Body of pancreas (tissue), 4 donors: ENCODE data around the gene IL1RAPL1. TPM values are rescaled to one million over a fixed set of nuclear protein-coding genes. Genes with fewer than 3 reads are reported as not detected.

Source experiments
- ATAC-seq: fragments of 150-250 bp; one replicate; pipeline ENCODE4 v1.9.1; 2016
- DNase-seq, 4 donors: peaks; one replicate each; pipeline ENCODE4 v3.0.0-alpha.2; 2019
- H3K27ac ChIP-seq, 4 donors: fragments of 200-600 bp; sonication (generic); 1 replicate in 3 of 4; 2 replicates in 1 of 4; pipeline versions ENCODE4 v1.5.1 to v1.6.1; 2016 to 2019; ENCODE audit warnings: mild to moderate bottlenecking in 1 of 4, mixed read lengths in 1 of 4, moderate library complexity in 1 of 4
- H3K27me3 ChIP-seq, 2 donors: fragments of 200-600 bp; sonication (generic); one replicate each; pipeline ENCODE4 v1.6.0; 2016; ENCODE audit warnings: mild to moderate bottlenecking in 1 of 2
- H3K36me3 ChIP-seq, 2 donors: fragments of 200-600 bp; sonication (generic); replicated peaks in 1 of 2; 2 replicates each; pipeline ENCODE4 v1.5.1; 2016; ENCODE audit warnings: low read depth in 2 of 2; ENCODE audit not compliant: insufficient read depth in 1 of 2
- H3K4me1 ChIP-seq: fragments of 200-600 bp; sonication (generic); one replicate; pipeline ENCODE4 v1.6.0; 2016
- H3K4me3 ChIP-seq, 2 donors: fragments of 200-600 bp; sonication (generic); 1 replicate in 1 of 2; 2 replicates in 1 of 2; pipeline ENCODE4 v1.5.1; 2016 to 2019
- H3K9me3 ChIP-seq, 3 donors: fragments of 200-600 bp; sonication (generic); 1 replicate in 2 of 3; 2 replicates in 1 of 3; pipeline ENCODE4 v1.5.1; 2016
- CTCF ChIP-seq, 7 experiments: fragments of 450-650 bp in 4 of 7; fragments of 200-600 bp in 3 of 7; sonication (generic) in 3 of 7; IDR thresholded peaks; one replicate each; pipeline ENCODE4 v1.5.1; 2016 to 2019; ENCODE audit warnings: antibody characterized with exemption in 7 of 7
- POLR2A ChIP-seq, 3 donors: fragments of 450-650 bp; IDR thresholded peaks; one replicate each; pipeline ENCODE4 v1.6.1; 2016; ENCODE audit warnings: antibody characterized with exemption in 3 of 3, mild to moderate bottlenecking in 2 of 3
- WGBS, 2 donors: methylation state at CpG; one replicate each; pipeline ENCODE4 v1.1.5; 2017; 5-methylcytosine and 5-hydroxymethylcytosine counted together
- intact Hi-C: fragments of 100-400 bp; cut with DNase I; formaldehyde crosslinking; loops from one replicate; pipeline ENCODE4 v1.15.1; 2023
- total RNA-seq, 2 donors: library from RNA; depleted of rRNA; stranded (reverse); fragments of >200 nt; gene quantifications; one replicate each; pipeline ENCODE4 v1.1.0, GENCODE V29; 2016

IL1RAPL1 gene
- total RNA-seq, 2 donors from 2014 or later, result 0.26 TPM; not detected in 1

GRCh38 chrX:29852767-29853166 lies 1265.5 kb downstream of the IL1RAPL1 start:
- Histone ChIP-seq H3K36me3 (no peaks in the 10 kb centered on the region), H3K27me3 (no peaks in the 10 kb centered on the region), H3K4me1 (no peaks in the 10 kb centered on the region), H3K27ac (no peak overlapping the region), H3K9me3 (no peaks in the 10 kb centered on the region), H3K4me3 (no peak overlapping the region)
- ATAC-seq, result no peak
- DNase-seq, result no peak
- intact Hi-C loops, result no loop called here
- no peak for TF ChIP-seq CTCF (IDR thresholded peaks at IDR 0.05)
- TF ChIP-seq POLR2A (IDR thresholded peaks at IDR 0.05), result no peak

- TF ChIP-seq CTCF (IDR thresholded peaks at IDR 0.05) (no peak), POLR2A (IDR thresholded peaks at IDR 0.05) (no peak)
- H3K36me3 ChIP-seq, result no peaks in the 10 kb centered on the region
- no peaks in the 10 kb centered on the region for H3K27me3 ChIP-seq
- H3K4me1 ChIP-seq, result no peaks in the 10 kb centered on the region
- intact Hi-C loops, result no loop called here
- H3K4me3 ChIP-seq, result no peak overlapping the region
- H3K9me3 ChIP-seq, result no peaks in the 10 kb centered on the region
- ATAC-seq (no peak), DNase-seq (no peak)
- H3K27ac ChIP-seq, result no peak overlapping the region
These were observed 1271.5 kb downstream of the IL1RAPL1 start for GRCh38 chrX:29858714-29859113.

GRCh38 chrX:29862126-29862677 lies 1275.0 kb downstream of the IL1RAPL1 start:
- Histone ChIP-seq H3K27me3 (no peaks in the 10 kb centered on the region), H3K36me3 (no peaks in the 10 kb centered on the region), H3K27ac (no peak overlapping the region), H3K4me1 (no peaks in the 10 kb centered on the region), H3K4me3 (no peak overlapping the region), H3K9me3 (no peaks in the 10 kb centered on the region)
- intact Hi-C loops, result no loop called here
- ATAC-seq (no peak), DNase-seq (no peak)
- TF ChIP-seq CTCF (IDR thresholded peaks at IDR 0.05), result no peak
- no peak for TF ChIP-seq POLR2A (IDR thresholded peaks at IDR 0.05)
- 60 to 67% methylated on average over 7 of the region's 7 CpGs for WGBS, 2 donors

- WGBS, 2 donors, result 71 to 84% methylated on average over 4 of the region's 4 CpGs
- Histone ChIP-seq H3K4me3 (no peak overlapping the region), H3K4me1 (no peaks in the 10 kb centered on the region), H3K9me3 (no peaks in the 10 kb centered on the region), H3K27ac (no peak overlapping the region), H3K36me3 (no peaks in the 10 kb centered on the region), H3K27me3 (no peaks in the 10 kb centered on the region)
- intact Hi-C loops, result no loop called here
- no peak for TF ChIP-seq CTCF (IDR thresholded peaks at IDR 0.05)
- TF ChIP-seq POLR2A (IDR thresholded peaks at IDR 0.05), result no peak
- DNase-seq (no peak), ATAC-seq (no peak)
These were observed 1280.7 kb downstream of the IL1RAPL1 start for GRCh38 chrX:29867971-29868370.

- no peaks in the 10 kb centered on the region for H3K36me3 ChIP-seq
- no peaks in the 10 kb centered on the region for H3K9me3 ChIP-seq
- no peaks in the 10 kb centered on the region for H3K4me1 ChIP-seq
- no peak overlapping the region for H3K27ac ChIP-seq
- H3K4me3 ChIP-seq, result no peak overlapping the region
- no peak for DNase-seq
- intact Hi-C loops, result no loop called here
- no peaks in the 10 kb centered on the region for H3K27me3 ChIP-seq
- no peak for ATAC-seq
- WGBS, 2 donors, result 83 to 88% methylated on average over 1 of the region's 1 CpG
- TF ChIP-seq CTCF (IDR thresholded peaks at IDR 0.05), result no peak
- TF ChIP-seq POLR2A (IDR thresholded peaks at IDR 0.05), result no peak
These were observed 1282.6 kb downstream of the IL1RAPL1 start for GRCh38 chrX:29869837-29870236.
